CD4-positive, alpha-beta T cell (primary cell): ENCODE results near the gene HECTD4. TPM values are rescaled to one million over a fixed set of nuclear protein-coding genes. Genes with fewer than 3 reads are reported as not detected.

Experiments
- ATAC-seq: fragments of 200-7000 bp; cut with Tn5 transposase; one replicate; pipeline ENCODE4 v1.10.0; 2022; ENCODE audit warnings: mild to moderate bottlenecking; ENCODE audit not compliant: poor library complexity
- CTCF ChIA-PET: fragments of 350-600 bp; sonication (Branson Sonifier 250); formaldehyde crosslinking; loops from one replicate; lab custom pipeline; 2021; ENCODE audit warnings: antibody characterized with exemption, inconsistent platforms; lab: Charles Lee
- POLR2A ChIA-PET: fragments of 350-600 bp; sonication (Branson Sonifier 250); formaldehyde crosslinking; loops from one replicate; lab custom pipeline; 2021; ENCODE audit warnings: antibody characterized with exemption, inconsistent platforms; lab: Charles Lee
- DNase-seq, 14 experiments: peaks; one replicate each; pipeline ENCODE4 v3.0.0-alpha.2; 2013 to 2020; ENCODE audit warnings: mixed read lengths in 2 of 14
- H3K27ac ChIP-seq, 2 donors: one replicate each; pipeline versions ENCODE4 v1.5.1 to v1.7.0; 2013; ENCODE audit warnings: low read length in 2 of 2, low read depth in 1 of 2, mild to moderate bottlenecking in 1 of 2
- H3K27me3 ChIP-seq, 2 experiments: 1 replicate in 1 of 2; 2 replicates in 1 of 2; pipeline versions ENCODE4 v1.6.1 to v1.7.0; 2013; ENCODE audit warnings: low read length in 2 of 2, control low read depth in 1 of 2, mild to moderate bottlenecking in 1 of 2, moderate library complexity in 1 of 2; ENCODE audit not compliant: insufficient read depth in 2 of 2, control insufficient read depth in 1 of 2
- H3K36me3 ChIP-seq: one replicate; pipeline ENCODE4 v1.6.1; 2013; ENCODE audit warnings: low read length, control low read depth; ENCODE audit not compliant: insufficient read depth
- H3K4me1 ChIP-seq: one replicate; pipeline ENCODE4 v1.6.1; 2013; ENCODE audit warnings: low read length, control low read depth; ENCODE audit not compliant: insufficient read depth
- H3K4me3 ChIP-seq: one replicate; pipeline ENCODE4 v1.5.1; 2013; ENCODE audit warnings: mild to moderate bottlenecking, low read length, moderate library complexity
- H3K9me3 ChIP-seq, 2 experiments: 1 replicate in 1 of 2; 2 replicates in 1 of 2; pipeline versions ENCODE4 v1.6.1 to v1.7.0; 2013; ENCODE audit warnings: low read length in 2 of 2, mild to moderate bottlenecking in 2 of 2, control low read depth in 1 of 2, moderate library complexity in 1 of 2; ENCODE audit not compliant: control insufficient read depth in 1 of 2, insufficient read depth in 1 of 2
- H3K27ac Mint-ChIP-seq: one replicate; pipeline ENCODE4 v1.8.0; 2020; ENCODE audit warnings: mixed read lengths
- H3K27me3 Mint-ChIP-seq: one replicate; pipeline ENCODE4 v1.8.0; 2021; ENCODE audit warnings: mixed read lengths
- H3K36me3 Mint-ChIP-seq: one replicate; pipeline ENCODE4 v1.8.0; 2021; ENCODE audit warnings: low read depth, mixed read lengths
- H3K4me1 Mint-ChIP-seq: one replicate; pipeline ENCODE4 v1.8.0; 2021; ENCODE audit warnings: low read depth, mixed read lengths
- H3K4me3 Mint-ChIP-seq: one replicate; pipeline ENCODE4 v1.8.0; 2020; ENCODE audit warnings: mild to moderate bottlenecking, mixed read lengths
- H3K9me3 Mint-ChIP-seq: one replicate; pipeline ENCODE4 v1.8.0; 2020; ENCODE audit warnings: mixed read lengths
- intact Hi-C, 2 experiments: fragments of 100-400 bp; cut with DNase I in 1 of 2; cut with micrococcal nuclease in 1 of 2; formaldehyde crosslinking; loops; one replicate each; pipeline versions ENCODE4 v1.15.1 to v1.9.0; 2023 to 2025; cut with DNase I, micrococcal nuclease
- total RNA-seq, 174 experiments: library from RNA in 2 of 174; stranded (reverse) in 2 of 174; gene quantifications; one replicate each; pipeline ENCODE4 v1.2.3 and lab custom pipeline; 2021 to 2026
- TF ChIP-seq, protein P1 (sequence below): fragments of 200-600 bp; IDR thresholded peaks from one replicate; pipeline ENCODE4 v1.8.0; 2022; ENCODE audit warnings: antibody characterized with exemption, mild to moderate bottlenecking

HECTD4 gene
- total RNA-seq, 2 experiments from 2014 or later = 40.2 to 43.3 TPM

DNA sequence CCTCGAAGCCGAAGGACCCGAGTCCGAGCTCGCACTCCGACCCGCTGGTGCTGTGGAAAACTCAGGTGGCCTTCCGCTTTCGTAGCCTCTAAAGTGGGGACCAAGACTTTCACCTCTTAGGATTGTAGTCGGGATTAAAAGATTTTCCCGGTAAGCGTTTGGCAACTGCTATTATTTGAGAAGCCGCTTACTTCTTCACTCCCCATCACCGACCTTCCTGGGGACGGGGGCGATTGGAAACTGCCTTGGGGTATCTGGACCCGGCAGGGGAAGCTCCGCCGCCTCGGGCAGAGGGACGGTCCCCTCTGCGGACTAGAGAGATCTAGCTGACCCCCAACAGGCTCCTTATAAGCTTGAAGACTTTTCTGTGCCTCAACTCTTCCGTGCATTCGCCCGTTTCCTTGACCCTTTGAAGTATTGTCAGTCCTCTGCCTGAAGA lies 256.2 kb downstream of the HECTD4 start:
- ChIA-PET CTCF (interaction anchor here (0.6 kb wide), 1 partner anchor 269 kb away, joined by 3 read pairs; no protein-coding TSS in a partner anchor), POLR2A (interaction anchor here (0.6 to 3.7 kb wide), 11 partner anchors 10 to 738 kb away, joined by 3 to 81 read pairs (median 5); partner anchors contain the start of genes ACAD10, BRAP, ERP29 and MAPKAPK5)
- Mint-ChIP-seq H3K9me3 (no peaks in the 10 kb centered on the region), H3K27ac (peak overlapping the region; percentile 76), H3K4me3 (peak overlapping the region; percentile 87), H3K36me3 (peaks cover under 1% of the 10 kb centered on the region), H3K4me1 (peaks cover 49% of the 10 kb centered on the region), H3K27me3 (no peaks in the 10 kb centered on the region)
- ATAC-seq (no peak), DNase-seq (peak in 2 of 14 experiments; percentile 17 to 32)
- Histone ChIP-seq H3K4me3 (peak overlapping the region; percentile 73), H3K4me1 (peaks cover 45% of the 10 kb centered on the region), H3K36me3 (no peaks in the 10 kb centered on the region), H3K27me3 (no peaks in the 10 kb centered on the region), H3K27ac (peak overlapping the region; percentile 49 to 68), H3K9me3 (no peaks in the 10 kb centered on the region)
- intact Hi-C loops = loop anchor here in 1 of 2 experiments (1.0 kb wide), 1 partner anchor 18 kb away; the partner anchor contains the start of gene NAA25
- TF ChIP-seq, protein P1, sequence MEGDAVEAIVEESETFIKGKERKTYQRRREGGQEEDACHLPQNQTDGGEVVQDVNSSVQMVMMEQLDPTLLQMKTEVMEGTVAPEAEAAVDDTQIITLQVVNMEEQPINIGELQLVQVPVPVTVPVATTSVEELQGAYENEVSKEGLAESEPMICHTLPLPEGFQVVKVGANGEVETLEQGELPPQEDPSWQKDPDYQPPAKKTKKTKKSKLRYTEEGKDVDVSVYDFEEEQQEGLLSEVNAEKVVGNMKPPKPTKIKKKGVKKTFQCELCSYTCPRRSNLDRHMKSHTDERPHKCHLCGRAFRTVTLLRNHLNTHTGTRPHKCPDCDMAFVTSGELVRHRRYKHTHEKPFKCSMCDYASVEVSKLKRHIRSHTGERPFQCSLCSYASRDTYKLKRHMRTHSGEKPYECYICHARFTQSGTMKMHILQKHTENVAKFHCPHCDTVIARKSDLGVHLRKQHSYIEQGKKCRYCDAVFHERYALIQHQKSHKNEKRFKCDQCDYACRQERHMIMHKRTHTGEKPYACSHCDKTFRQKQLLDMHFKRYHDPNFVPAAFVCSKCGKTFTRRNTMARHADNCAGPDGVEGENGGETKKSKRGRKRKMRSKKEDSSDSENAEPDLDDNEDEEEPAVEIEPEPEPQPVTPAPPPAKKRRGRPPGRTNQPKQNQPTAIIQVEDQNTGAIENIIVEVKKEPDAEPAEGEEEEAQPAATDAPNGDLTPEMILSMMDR = no peak

DNA sequence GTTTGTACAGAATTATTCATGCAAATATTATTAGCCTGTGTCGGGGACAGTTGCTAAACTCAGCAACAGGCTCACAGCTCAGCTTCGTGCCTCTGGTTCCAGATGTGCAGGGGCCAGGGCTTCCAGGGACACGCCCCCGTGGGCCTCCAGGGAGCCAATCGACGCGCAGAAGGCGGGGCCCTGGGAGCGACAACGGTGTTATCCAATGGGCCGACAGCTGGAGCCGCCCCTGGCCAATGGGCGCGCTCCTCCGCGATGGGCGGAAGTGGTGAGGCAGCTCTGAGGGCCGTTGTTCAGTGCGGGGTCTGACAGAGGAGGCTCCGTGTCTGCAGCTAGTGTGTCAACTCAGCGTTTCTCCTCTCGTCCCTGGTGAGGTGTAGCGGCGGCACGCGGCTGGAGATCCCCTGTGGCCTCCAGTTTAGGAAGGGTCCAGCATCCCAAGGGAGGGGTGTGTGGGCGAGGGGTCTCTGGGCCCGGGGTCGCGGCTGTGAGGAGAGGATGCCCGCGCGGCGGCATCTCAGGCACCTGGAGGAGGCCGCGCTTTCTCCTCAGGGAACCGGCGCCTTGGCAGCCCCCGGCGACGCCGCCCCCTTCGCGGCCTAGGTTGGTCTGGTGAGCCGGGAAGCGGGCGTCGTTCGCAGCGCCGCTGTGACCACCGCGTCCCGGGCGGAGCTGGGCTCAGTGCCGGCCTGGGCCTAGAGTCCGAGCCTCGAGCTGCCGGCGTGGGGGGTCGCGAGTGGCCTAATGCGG lies 256.8 kb downstream of the HECTD4 start, which contains the start of gene TRAFD1:
TRAFD1 (plus strand) TSS at position 311 of the 750 bp plus-strand sequence. CDS start 4,963 bp downstream, outside the sequence.
- intact Hi-C loops = loop anchor here in 1 of 2 experiments (1.0 kb wide), 1 partner anchor 17 kb away; the partner anchor contains the start of gene NAA25
- Histone ChIP-seq H3K27me3 (no peaks in the 10 kb centered on the region), H3K9me3 (no peaks in the 10 kb centered on the region), H3K4me1 (peaks cover 45% of the 10 kb centered on the region), H3K36me3 (no peaks in the 10 kb centered on the region), H3K4me3 (peak within 1 kb of the TSS; percentile 73), H3K27ac (peak within 1 kb of the TSS; percentile 68)
- H3K27ac Mint-ChIP-seq = peak within 1 kb of the TSS; percentile 76
- no peaks in the 10 kb centered on the region for H3K27me3 Mint-ChIP-seq
- TF ChIP-seq, protein P1 = no peak
- ChIA-PET POLR2A (interaction anchor here (0.6 to 3.7 kb wide), 17 partner anchors 9 to 1390 kb away, joined by 3 to 81 read pairs (median 3); partner anchors contain the start of genes ACAD10, BRAP, ERP29 and MAPKAPK5), CTCF (interaction anchor here (0.6 to 1.1 kb wide), 6 partner anchors 17 to 269 kb away, joined by 3 to 7 read pairs (median 3); partner anchors contain the start of gene NAA25)
- H3K9me3 Mint-ChIP-seq = no peaks in the 10 kb centered on the region
- H3K4me3 Mint-ChIP-seq = peak within 1 kb of the TSS; percentile 87
- peaks cover 43% of the 10 kb centered on the region for H3K4me1 Mint-ChIP-seq
- H3K36me3 Mint-ChIP-seq = no peaks in the 10 kb centered on the region
- peak; percentile 96 to 99 (median 98) for DNase-seq
- ATAC-seq = peak; percentile 98

DNA sequence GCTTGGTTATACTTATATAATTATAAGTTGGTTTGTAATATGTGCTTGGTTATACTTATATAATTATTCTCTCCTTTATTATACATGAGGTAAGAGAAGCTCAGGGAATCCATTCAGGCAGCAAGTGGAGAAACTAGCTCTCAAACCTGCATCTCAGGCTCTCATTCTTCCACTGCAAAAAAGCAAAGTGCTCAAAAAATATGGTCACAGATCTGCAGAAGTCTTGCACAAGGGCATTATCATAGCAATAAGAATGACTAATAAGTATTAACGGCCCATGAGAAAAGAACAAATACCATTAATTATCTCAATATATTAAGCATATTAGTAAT lies 257.3 kb downstream of the HECTD4 start:
- H3K36me3 Mint-ChIP-seq = no peaks in the 10 kb centered on the region
- intact Hi-C loops = loop anchor here in 1 of 2 experiments (1.0 kb wide), 2 partner anchors 17 to 109 kb away; partner anchors contain the start of gene NAA25
- Histone ChIP-seq H3K36me3 (no peaks in the 10 kb centered on the region), H3K27me3 (no peaks in the 10 kb centered on the region), H3K9me3 (no peaks in the 10 kb centered on the region), H3K4me1 (peaks cover 42% of the 10 kb centered on the region), H3K27ac (no peak overlapping the region), H3K4me3 (peak overlapping the region; percentile 73)
- DNase-seq (no peak), ATAC-seq (no peak)
- ChIA-PET POLR2A (interaction anchor here (0.7 to 3.7 kb wide), 13 partner anchors 9 to 1390 kb away, joined by 3 to 81 read pairs (median 4); partner anchors contain the start of genes ACAD10, BRAP, ERP29 and MAPKAPK5), CTCF (interaction anchor here (0.8 to 1.1 kb wide), 4 partner anchors 16 to 111 kb away, joined by 3 to 5 read pairs (median 3); partner anchors contain the start of gene NAA25)
- peak overlapping the region; percentile 87 for H3K4me3 Mint-ChIP-seq
- TF ChIP-seq, protein P1 = no peak
- H3K4me1 Mint-ChIP-seq = peaks cover 38% of the 10 kb centered on the region
- no peaks in the 10 kb centered on the region for H3K9me3 Mint-ChIP-seq
- H3K27me3 Mint-ChIP-seq = no peaks in the 10 kb centered on the region
- peak overlapping the region; percentile 76 for H3K27ac Mint-ChIP-seq
